ENCODE results near the gene DNAJB14. TPM values are rescaled to one million over a fixed set of nuclear protein-coding genes. Genes with fewer than 3 reads are reported as not detected.
A peak's percentile ranks its signal among the peaks of the same experiment; 100 is the strongest.

Gene DNAJB14
- total RNA-seq, 1 experiment from 2014 or later, result 18.9 TPM

- DNase-seq, result peak; percentile 85
- Histone ChIP-seq H4K20me1 (ENCODE audit: low read length) (no peaks in the 10 kb centered on the region), H3K79me2 (ENCODE audit: low read length) (peaks cover 42% of the 10 kb centered on the region), H3K4me3 (ENCODE audit: low read length) (peak within 1 kb of the TSS; percentile 84), H3F3A (ENCODE audit: low read length, unreplicated experiment) (no peaks in the 10 kb centered on the region), H3K9ac (ENCODE audit: low read length) (peak within 1 kb of the TSS; percentile 86), H3K4me2 (ENCODE audit: low read length) (peak within 1 kb of the TSS; percentile 94), H3K27me3 (ENCODE audit: low read length) (no peaks in the 10 kb centered on the region), H3K36me3 (ENCODE audit: low read depth, low read length) (no peaks in the 10 kb centered on the region), H3K9me2 (replicated peaks; ENCODE audit: low read length) (no peaks in the 10 kb centered on the region), H3K27ac (ENCODE audit: low read length) (no peak within 1 kb of the TSS; the same call in 1 of the 2 replicates), H2AFZ (ENCODE audit: low read length) (peak within 1 kb of the TSS; percentile 86), H3K4me1 (ENCODE audit: insufficient read depth, low read length) (0 out of 2 replicates have a peak, but pooled peaks cover 4% of the 10 kb centered on the region), H3K9me3 (ENCODE audit: low read length) (no peaks in the 10 kb centered on the region)
- CTCF ChIA-PET, result interaction anchor here (0.5 kb wide), 1 partner anchor 9 kb away, joined by 5 read pairs; no protein-coding TSS in a partner anchor
- POLR2A ChIA-PET (ENCODE audit: unreplicated experiment), result interaction anchor here (0.6 to 0.9 kb wide), 6 partner anchors 19 to 331 kb away, joined by 3 to 10 read pairs (median 4); partner anchors contain the start of gene TRMT10A
- intact Hi-C loops (cut with micrococcal nuclease), result no loop called here
- TF ChIP-seq EZH2phosphoT487 (IDR thresholded peaks at IDR 0.05; ENCODE audit: borderline replicate concordance, low read length) (no peak), EZH2 (IDR thresholded peaks at IDR 0.05; ENCODE audit: low read length, unreplicated experiment) (no peak)
- TF ChIP-seq, protein P1, sequence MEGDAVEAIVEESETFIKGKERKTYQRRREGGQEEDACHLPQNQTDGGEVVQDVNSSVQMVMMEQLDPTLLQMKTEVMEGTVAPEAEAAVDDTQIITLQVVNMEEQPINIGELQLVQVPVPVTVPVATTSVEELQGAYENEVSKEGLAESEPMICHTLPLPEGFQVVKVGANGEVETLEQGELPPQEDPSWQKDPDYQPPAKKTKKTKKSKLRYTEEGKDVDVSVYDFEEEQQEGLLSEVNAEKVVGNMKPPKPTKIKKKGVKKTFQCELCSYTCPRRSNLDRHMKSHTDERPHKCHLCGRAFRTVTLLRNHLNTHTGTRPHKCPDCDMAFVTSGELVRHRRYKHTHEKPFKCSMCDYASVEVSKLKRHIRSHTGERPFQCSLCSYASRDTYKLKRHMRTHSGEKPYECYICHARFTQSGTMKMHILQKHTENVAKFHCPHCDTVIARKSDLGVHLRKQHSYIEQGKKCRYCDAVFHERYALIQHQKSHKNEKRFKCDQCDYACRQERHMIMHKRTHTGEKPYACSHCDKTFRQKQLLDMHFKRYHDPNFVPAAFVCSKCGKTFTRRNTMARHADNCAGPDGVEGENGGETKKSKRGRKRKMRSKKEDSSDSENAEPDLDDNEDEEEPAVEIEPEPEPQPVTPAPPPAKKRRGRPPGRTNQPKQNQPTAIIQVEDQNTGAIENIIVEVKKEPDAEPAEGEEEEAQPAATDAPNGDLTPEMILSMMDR (conservative IDR thresholded peaks at IDR 0.05; ENCODE audit: low read depth, low read length), result no peak
- peak; percentile 99 for ATAC-seq
- TSS peak; percentile 92 for BruUV-seq (replicated peaks)
Measured at GRCh38 chr4:99894161-99894997, 52.0 kb downstream of the DNAJB14 start, which contains the start of gene LAMTOR3. Gene LAMTOR3 (minus strand): TSS chr4:99894427. CDS start chr4:99893963, 464 bp downstream.

GRCh38 chr4:99893839-99894160 lies 52.6 kb downstream of the DNAJB14 start:
- BruUV-seq (replicated peaks), result no TSS peak
- no peaks in the 10 kb centered on the region for H3K9me2 ChIP-seq (replicated peaks; ENCODE audit: low read length)
- 0 out of 2 replicates have a peak, but pooled peaks cover 4% of the 10 kb centered on the region for H3K4me1 ChIP-seq (ENCODE audit: insufficient read depth, low read length)
- peak overlapping the region; percentile 79 for H3K4me2 ChIP-seq (ENCODE audit: low read length)
- no peaks in the 10 kb centered on the region for H3K36me3 ChIP-seq (ENCODE audit: low read depth, low read length)
- H2AFZ ChIP-seq (ENCODE audit: low read length), result peak overlapping the region; percentile 49
- DNase-seq (no peak), ATAC-seq (peak; percentile 9)
- TF ChIP-seq EZH2phosphoT487 (IDR thresholded peaks at IDR 0.05; ENCODE audit: borderline replicate concordance, low read length), result no peak
- TF ChIP-seq, protein P1 (conservative IDR thresholded peaks at IDR 0.05; ENCODE audit: low read depth, low read length), result no peak
- TF ChIP-seq EZH2 (IDR thresholded peaks at IDR 0.05; ENCODE audit: low read length, unreplicated experiment), result no peak
- H4K20me1 ChIP-seq (ENCODE audit: low read length), result no peaks in the 10 kb centered on the region
- no peaks in the 10 kb centered on the region for H3K27me3 ChIP-seq (ENCODE audit: low read length)
- intact Hi-C loops (cut with micrococcal nuclease), result no loop called here
- H3K9me3 ChIP-seq (ENCODE audit: low read length), result no peaks in the 10 kb centered on the region
- H3K27ac ChIP-seq (ENCODE audit: low read length), result no peak overlapping the region; the same call in 1 of the 2 replicates
- CTCF ChIA-PET, result no interaction called here
- H3F3A ChIP-seq (ENCODE audit: low read length, unreplicated experiment), result no peaks in the 10 kb centered on the region
- POLR2A ChIA-PET (ENCODE audit: unreplicated experiment), result interaction anchor here (0.6 kb wide), 2 partner anchors 19 to 124 kb away, joined by 4 to 5 read pairs; no protein-coding TSS in a partner anchor
- H3K4me3 ChIP-seq (ENCODE audit: low read length), result peak overlapping the region; percentile 84
- H3K79me2 ChIP-seq (ENCODE audit: low read length), result peaks cover 45% of the 10 kb centered on the region
- peak overlapping the region; percentile 86 for H3K9ac ChIP-seq (ENCODE audit: low read length)
